HG03521 (cell line): ENCODE measurements around the gene NPTX1.

ENCODE experiments used
- ATAC-seq: cut with Tn5 transposase; IDR thresholded peaks from one replicate; pipeline ENCODE4 v1.9.1; 2021; ENCODE audit warnings: mild to moderate bottlenecking, moderate library complexity; ENCODE audit not compliant: unreplicated experiment

NPTX1 gene

DNA sequence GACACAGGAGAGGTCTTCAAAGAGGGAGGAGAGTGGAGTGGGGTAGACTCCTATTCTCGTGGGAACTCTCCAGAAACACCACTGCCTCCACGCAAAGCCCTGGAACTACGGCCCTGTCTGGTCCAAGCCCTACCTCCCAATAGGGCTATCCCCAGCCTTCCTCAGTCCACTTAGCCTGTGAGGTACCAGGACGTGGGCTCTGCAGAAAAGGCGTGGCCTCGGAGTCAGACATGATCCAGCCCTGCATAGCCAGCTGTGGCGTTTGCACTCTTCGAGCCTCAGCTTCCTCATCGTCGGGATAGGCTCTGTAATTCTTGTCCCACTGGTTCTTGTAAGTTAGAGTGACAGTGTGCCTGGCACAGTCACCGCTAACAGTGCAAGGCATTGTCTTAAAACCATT lies 47.6 kb downstream of the NPTX1 start:
- no peak for ATAC-seq

- ATAC-seq: no peak
Observed at GRCh38 chr17:80428363-80428762, 48.0 kb downstream of the NPTX1 start.

- ATAC-seq: no peak
Observed at GRCh38 chr17:80427366-80428282, 48.8 kb downstream of the NPTX1 start.

DNA sequence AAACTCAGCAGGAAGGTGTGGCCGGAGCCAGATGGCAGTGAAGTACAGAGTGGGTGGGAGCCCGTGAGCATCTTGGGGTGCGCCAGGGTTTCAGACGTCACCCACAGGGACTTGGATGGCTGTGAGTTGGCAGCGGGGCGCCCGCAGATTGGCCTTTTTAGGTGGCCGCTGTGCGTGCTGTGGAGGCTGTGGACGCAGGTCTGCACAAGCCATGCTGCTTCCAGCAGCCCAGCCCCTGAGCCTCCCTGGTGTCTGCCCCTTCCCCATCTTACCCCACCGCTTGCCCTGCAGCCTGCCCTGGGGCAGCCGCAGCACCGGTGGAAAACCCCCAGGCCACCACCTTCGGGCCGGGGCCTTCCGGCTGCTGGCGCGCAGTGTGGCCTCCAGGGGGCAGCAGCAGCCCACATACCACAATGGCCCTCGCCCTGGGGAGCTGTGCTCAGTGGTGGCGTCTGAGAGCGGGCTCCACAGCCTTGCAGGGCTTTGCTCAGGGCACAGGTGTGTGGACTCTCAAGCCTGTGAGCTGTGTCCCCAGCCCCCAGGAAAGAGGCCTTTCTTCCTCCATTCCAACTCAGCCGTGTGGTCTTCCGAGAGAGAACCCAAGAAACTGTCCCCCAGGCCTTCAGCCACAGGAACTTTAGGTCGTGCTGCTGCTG lies 49.6 kb downstream of the NPTX1 start:
- ATAC-seq: peak; percentile 51

- ATAC-seq: no peak
Observed at GRCh38 chr17:80425835-80426426, 50.5 kb downstream of the NPTX1 start.

GRCh38 chr17:80424878-80425765 lies 51.3 kb downstream of the NPTX1 start:
- no peak for ATAC-seq

DNA sequence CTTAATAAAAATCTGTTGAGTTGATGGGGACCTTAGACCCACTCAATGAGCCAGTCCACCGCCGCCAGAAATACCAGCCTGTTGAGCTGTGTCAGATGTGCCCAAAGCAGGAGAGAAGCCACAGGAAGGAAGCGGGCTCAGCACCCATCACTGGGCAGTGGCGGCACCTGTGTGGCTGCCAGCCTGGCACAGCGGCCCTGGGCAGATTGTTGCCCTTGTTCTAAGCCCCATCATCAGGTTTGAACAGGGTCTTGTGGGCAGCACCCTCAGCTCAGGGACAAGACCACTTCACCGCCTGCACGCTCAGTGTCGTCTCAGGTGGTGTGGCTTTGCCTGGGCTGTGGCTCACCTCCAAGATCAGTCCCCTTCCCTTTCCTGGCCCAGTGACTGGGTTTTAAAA lies 52.1 kb downstream of the NPTX1 start:
- no peak for ATAC-seq

DNA sequence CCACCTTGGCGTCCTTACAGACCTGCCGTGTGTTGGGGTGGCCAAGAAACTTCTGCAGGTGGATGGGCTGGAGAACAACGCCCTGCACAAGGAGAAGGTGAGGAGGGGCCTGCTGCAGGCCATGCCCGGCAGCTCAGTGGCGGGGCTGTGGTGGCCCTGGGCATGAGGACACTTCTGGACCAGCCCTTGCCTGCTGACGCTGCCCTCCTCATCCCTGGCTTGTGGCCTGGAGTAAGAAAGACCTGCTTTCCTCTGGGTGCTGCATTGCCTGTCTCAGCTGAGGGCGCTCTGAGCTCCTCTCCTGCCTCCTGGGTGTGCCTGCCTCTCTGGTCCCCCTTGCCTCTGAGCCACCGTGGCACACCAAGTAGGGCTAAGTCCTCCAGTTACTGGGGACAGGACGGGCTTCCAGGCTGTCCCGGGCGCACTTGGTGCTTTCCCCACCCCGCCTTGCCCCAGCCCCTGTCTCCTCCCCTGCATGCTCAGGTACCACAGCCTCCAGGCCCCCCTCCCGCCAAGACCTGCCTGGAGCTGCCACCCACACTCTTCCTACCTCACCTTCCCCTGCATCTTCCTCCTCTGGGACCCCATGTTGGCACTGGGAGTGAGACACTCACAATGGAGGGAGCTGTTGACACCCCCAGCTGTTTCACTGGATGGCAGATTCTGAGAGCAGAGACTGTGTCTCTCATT lies 52.7 kb downstream of the NPTX1 start:
- ATAC-seq: no peak

DNA sequence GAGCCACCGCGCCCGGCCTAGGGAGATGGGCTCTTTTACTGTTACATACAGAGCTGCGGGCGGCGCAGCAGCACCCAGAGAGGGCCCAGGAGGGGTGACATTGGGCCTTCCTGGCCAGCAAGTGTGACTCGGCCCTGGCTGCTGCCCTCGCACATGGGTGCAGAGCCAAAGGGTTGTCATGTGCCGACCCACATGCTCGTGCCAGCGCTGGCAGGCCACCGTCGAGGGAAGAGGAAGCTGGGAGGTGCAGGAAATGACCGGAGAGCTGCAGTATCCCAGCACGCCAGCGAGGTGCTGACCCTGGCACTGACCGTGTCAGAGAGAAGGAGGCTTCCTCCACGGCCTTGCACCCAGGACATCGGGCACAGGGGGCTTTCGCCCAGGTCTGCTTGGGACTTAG lies 53.4 kb downstream of the NPTX1 start:
- ATAC-seq: no peak

GRCh38 chr17:80422276-80422675 lies 54.1 kb downstream of the NPTX1 start:
- ATAC-seq: no peak

- ATAC-seq: no peak
Observed at GRCh38 chr17:80421381-80422090, 54.9 kb downstream of the NPTX1 start.

- no peak for ATAC-seq
Observed at GRCh38 chr17:80419255-80419654, 57.2 kb downstream of the NPTX1 start.

DNA sequence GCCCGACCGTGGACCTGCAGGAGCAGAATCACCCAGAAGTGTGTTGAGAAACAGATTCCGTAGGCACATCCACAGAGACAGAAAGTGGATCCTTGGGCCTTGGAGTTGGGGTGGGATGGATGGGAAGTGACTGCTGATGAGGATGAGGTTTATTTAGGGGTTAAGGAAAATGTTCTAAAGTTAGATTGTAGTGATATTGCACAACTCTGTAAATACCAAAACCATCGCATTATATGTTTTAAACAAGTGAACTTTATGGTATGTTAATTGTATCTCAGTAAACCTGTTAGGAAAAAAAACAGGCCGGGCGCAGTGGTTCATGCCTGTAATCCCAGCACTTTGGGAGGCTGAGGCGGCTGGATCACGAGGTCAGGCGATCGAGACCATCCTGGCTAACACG lies 57.8 kb downstream of the NPTX1 start:
- no peak for ATAC-seq
